Left lung (tissue), 10 donors: Measurements from ENCODE around the gene DMXL2. TPM values are rescaled to one million over a fixed set of nuclear protein-coding genes. Genes with fewer than 3 reads are reported as not detected.
"Not testable (repeated sequence)": the region's sequence is repeated elsewhere in the genome, so short reads cannot be mapped to it uniquely, and the experiment has no call there.

ENCODE experiments used
- ATAC-seq: fragments of 200-7000 bp; cut with Tn5 transposase; one replicate; pipeline ENCODE4 v1.9.1; 2020; ENCODE audit warnings: moderate library complexity
- DNase-seq, 4 donors: peaks; one replicate each; pipeline ENCODE4 v3.0.0-alpha.2; 2013 to 2020
- H3K27ac ChIP-seq, 2 donors: fragments of 200-600 bp; sonication (generic) in 1 of 2; one replicate each; pipeline versions ENCODE4 v1.5.0 to v1.8.0; 2020 to 2021
- H3K27me3 ChIP-seq, 2 donors: fragments of 200-600 bp; sonication (generic) in 1 of 2; one replicate each; pipeline versions ENCODE4 v1.5.0 to v1.8.0; 2020 to 2021
- H3K36me3 ChIP-seq, 2 donors: fragments of 200-600 bp; sonication (generic) in 1 of 2; one replicate each; pipeline versions ENCODE4 v1.5.0 to v1.8.0; 2020 to 2021
- H3K4me1 ChIP-seq, 2 donors: fragments of 200-600 bp; one replicate each; pipeline ENCODE4 v1.8.0; 2021
- H3K4me3 ChIP-seq, 2 donors: fragments of 200-600 bp; sonication (generic) in 1 of 2; one replicate each; pipeline versions ENCODE4 v1.5.0 to v1.8.0; 2020 to 2021; ENCODE audit warnings: mild to moderate bottlenecking in 1 of 2
- H3K9me3 ChIP-seq, 2 donors: fragments of 200-600 bp; sonication (generic) in 1 of 2; one replicate each; pipeline versions ENCODE4 v1.5.0 to v1.8.0; 2020 to 2021
- CTCF ChIP-seq, 2 donors: fragments of 200-600 bp; sonication (generic) in 1 of 2; IDR thresholded peaks; one replicate each; pipeline versions ENCODE4 v1.5.0 to v1.8.0; 2021; ENCODE audit warnings: antibody characterized with exemption in 2 of 2
- intact Hi-C, 2 donors: fragments of 100-400 bp; cut with DNase I; formaldehyde crosslinking; loops; one replicate each; pipeline versions ENCODE4 v1.11.2 to v1.14.2; 2022
- polyA plus RNA-seq, 6 donors: library from polyadenylated mRNA; unstranded; fragments of 120-200 nt; gene quantifications; one replicate each; pipeline ENCODE4 v1.2.1, GENCODE V29; 2013; ENCODE audit not compliant: insufficient read length in 6 of 6
- total RNA-seq, 2 donors: library from RNA; stranded (reverse); fragmentation: NEBNext Ultra II Directional; extraction: Animal tissue kit (Norgen Biotek cat#: 25700); gene quantifications; one replicate each; pipeline ENCODE4 v1.2.1, GENCODE V29; 2021
- donor health status: DM: no; HTN: yes; CAD: no.
- donor health status: DM: no; HTN: no; CAD: no.

DMXL2 gene
- total and polyA plus RNA-seq, 8 donors: 38.7 to 96.5 (median 79.2) TPM

DNA sequence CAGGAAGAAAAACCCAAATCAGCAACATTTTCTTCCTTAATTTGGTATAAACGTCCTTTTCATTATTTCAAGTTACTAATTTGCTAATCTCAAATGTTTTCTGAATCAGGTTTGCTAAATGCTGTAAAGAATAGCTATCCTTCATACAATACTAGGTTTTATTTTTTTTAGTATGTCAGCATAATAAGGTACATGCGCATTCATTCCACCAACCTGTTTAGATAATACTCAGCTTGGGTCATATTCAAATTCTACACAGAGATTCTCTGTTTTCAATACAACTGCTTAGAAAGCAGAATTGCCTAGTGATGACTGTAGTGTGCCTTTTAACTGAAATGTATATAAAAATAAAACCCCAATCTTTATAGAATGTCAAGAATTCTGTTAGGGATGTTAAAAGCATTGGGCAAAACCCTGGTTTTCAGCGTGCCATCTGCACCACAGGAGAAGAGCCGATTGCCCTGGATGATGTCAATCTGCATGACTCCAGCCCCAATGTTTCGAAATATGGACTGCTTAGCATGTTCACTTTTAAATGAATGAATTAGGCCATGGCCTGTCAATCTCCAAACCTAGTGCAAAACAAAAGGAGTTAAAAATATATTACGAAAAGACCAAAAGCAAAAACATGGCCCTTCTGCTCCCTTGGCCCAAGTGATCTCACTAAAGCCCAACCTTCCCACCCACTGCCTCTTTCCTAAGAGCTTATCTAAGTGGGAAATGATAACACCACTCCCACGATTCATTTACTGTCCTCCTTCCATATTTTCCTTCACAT is 173.8 kb downstream of the DMXL2 start:
- intact Hi-C loops: no loop called here
- Histone ChIP-seq H3K27ac (no peak overlapping the region), H3K27me3 (no peaks in the 10 kb centered on the region), H3K9me3 (no peaks in the 10 kb centered on the region), H3K4me1 (no peaks in the 10 kb centered on the region), H3K36me3 (peaks cover 0 to 79% of the 10 kb centered on the region in 2 donors), H3K4me3 (no peak overlapping the region)
- no peak for ATAC-seq
- TF ChIP-seq CTCF (IDR thresholded peaks at IDR 0.05): no peak
- no peak for DNase-seq

- DNase-seq (no peak), ATAC-seq (no peak)
- no peaks in the 10 kb centered on the region for H3K9me3 ChIP-seq
- no peak for TF ChIP-seq CTCF (IDR thresholded peaks at IDR 0.05)
- H3K4me3 ChIP-seq: no peak overlapping the region
- no peak overlapping the region for H3K27ac ChIP-seq
- intact Hi-C loops: no loop called here
- no peaks in the 10 kb centered on the region for H3K4me1 ChIP-seq
- H3K36me3 ChIP-seq: peaks cover 0 to 71% of the 10 kb centered on the region in 2 donors
- H3K27me3 ChIP-seq: no peaks in the 10 kb centered on the region
Measured at GRCh38 chr15:51447855-51448621, 174.5 kb downstream of the DMXL2 start.

GRCh38 chr15:51446029-51446744 is 176.4 kb downstream of the DMXL2 start:
- H3K27me3 ChIP-seq, H3K9me3 ChIP-seq, H3K4me1 ChIP-seq, H3K4me3 ChIP-seq, DNase-seq, H3K27ac ChIP-seq, ATAC-seq, intact Hi-C loops: not testable (repeated sequence)
- peaks cover 0 to 54% of the 10 kb centered on the region in 2 donors for H3K36me3 ChIP-seq

DNA sequence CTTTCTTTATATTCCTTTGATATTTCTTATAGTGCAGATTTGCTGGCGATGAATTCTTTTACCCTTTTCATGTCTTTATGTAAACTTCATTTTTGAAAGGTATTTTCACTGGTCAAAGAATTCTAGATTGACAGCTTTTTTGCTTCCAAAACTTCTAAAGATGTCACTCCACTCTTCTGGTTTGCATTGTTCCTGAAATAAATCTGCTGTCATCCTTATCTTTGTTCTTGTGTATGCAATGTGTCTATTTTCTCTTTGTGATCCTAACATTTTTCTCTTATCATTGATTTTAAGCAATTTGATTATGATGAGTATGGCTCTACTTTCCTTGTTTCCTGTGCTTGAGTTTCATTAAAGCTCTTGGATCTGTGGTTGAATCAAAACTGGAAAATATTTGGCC is 177.8 kb downstream of the DMXL2 start:
- Histone ChIP-seq H3K9me3 (no peaks in the 10 kb centered on the region), H3K36me3 (peaks cover 0 to 40% of the 10 kb centered on the region in 2 donors), H3K4me3 (no peak overlapping the region), H3K4me1 (no peaks in the 10 kb centered on the region), H3K27me3 (no peaks in the 10 kb centered on the region), H3K27ac (no peak overlapping the region)
- ATAC-seq (no peak), DNase-seq (no peak)
- TF ChIP-seq CTCF (IDR thresholded peaks at IDR 0.05): no peak
- intact Hi-C loops: no loop called here

GRCh38 chr15:51444112-51444511 is 178.5 kb downstream of the DMXL2 start:
- H3K9me3 ChIP-seq: no peaks in the 10 kb centered on the region
- H3K36me3 ChIP-seq: peaks cover 0 to 33% of the 10 kb centered on the region in 2 donors
- TF ChIP-seq CTCF (IDR thresholded peaks at IDR 0.05): no peak
- H3K27me3 ChIP-seq: no peaks in the 10 kb centered on the region
- intact Hi-C loops: no loop called here
- ATAC-seq: no peak
- no peak overlapping the region for H3K4me3 ChIP-seq
- H3K4me1 ChIP-seq: no peaks in the 10 kb centered on the region
- H3K27ac ChIP-seq: no peak overlapping the region
- no peak for DNase-seq
